ENCODE results near the gene TGFBR2. TPM values are rescaled to one million over a fixed set of nuclear protein-coding genes. Genes with fewer than 3 reads are reported as not detected.

The TGFBR2 gene
- total and polyA plus RNA-seq, 8 donors = 109 to 269 (median 122) TPM

- Histone ChIP-seq H3K36me3 (peaks cover 0 to 38% of the 10 kb centered on the region in 2 donors), H3K4me1 (no peaks in the 10 kb centered on the region), H3K27me3 (no peaks in the 10 kb centered on the region), H3K9me3 (no peaks in the 10 kb centered on the region), H3K27ac (no peak overlapping the region), H3K4me3 (no peak overlapping the region)
- intact Hi-C loops (cut with DNase I) = no loop called here
- TF ChIP-seq CTCF (IDR thresholded peaks at IDR 0.05) = no peak
- ATAC-seq = no peak
- no peak for DNase-seq
These were observed 94.4 kb downstream of the TGFBR2 start for GRCh38 chr3:30700702-30701321.

GRCh38 chr3:30702038-30702827 lies 95.8 kb downstream of the TGFBR2 start:
- no peak for TF ChIP-seq CTCF (IDR thresholded peaks at IDR 0.05)
- intact Hi-C loops (cut with DNase I) = no loop called here
- Histone ChIP-seq H3K9me3 (no peaks in the 10 kb centered on the region), H3K4me3 (no peak overlapping the region), H3K36me3 (peaks cover 0 to 28% of the 10 kb centered on the region in 2 donors), H3K27ac (no peak overlapping the region), H3K4me1 (no peaks in the 10 kb centered on the region), H3K27me3 (no peaks in the 10 kb centered on the region)
- ATAC-seq (no peak), DNase-seq (no peak)

GRCh38 chr3:30702828-30703397 lies 96.5 kb downstream of the TGFBR2 start:
- H3K27ac ChIP-seq = no peak overlapping the region
- ATAC-seq (no peak), DNase-seq (no peak)
- no peaks in the 10 kb centered on the region for H3K27me3 ChIP-seq
- H3K9me3 ChIP-seq = no peaks in the 10 kb centered on the region
- no peak overlapping the region for H3K4me3 ChIP-seq
- TF ChIP-seq CTCF (IDR thresholded peaks at IDR 0.05) = no peak
- peaks cover 0 to 22% of the 10 kb centered on the region in 2 donors for H3K36me3 ChIP-seq
- intact Hi-C loops (cut with DNase I) = no loop called here
- no peaks in the 10 kb centered on the region for H3K4me1 ChIP-seq

GRCh38 chr3:30704931-30705890 lies 98.8 kb downstream of the TGFBR2 start:
- no peak for DNase-seq
- ATAC-seq = no peak
- Histone ChIP-seq H3K36me3 (no peaks in the 10 kb centered on the region), H3K9me3 (no peaks in the 10 kb centered on the region), H3K4me3 (no peak overlapping the region), H3K27me3 (no peaks in the 10 kb centered on the region), H3K4me1 (no peaks in the 10 kb centered on the region), H3K27ac (no peak overlapping the region)
- TF ChIP-seq CTCF (IDR thresholded peaks at IDR 0.05) = no peak
- intact Hi-C loops (cut with DNase I) = no loop called here

All from left lung (tissue), 10 donors.